Suprapubic skin (tissue), 4 donors: ENCODE measurements around the gene PHGDH. TPM values are rescaled to one million over a fixed set of nuclear protein-coding genes. Genes with fewer than 3 reads are reported as not detected.

Experiments used
- DNase-seq, 2 donors: peaks; one replicate each; pipeline ENCODE4 v3.0.0-alpha.2; 2019; ENCODE audit warnings: low spot score in 2 of 2
- H3K27ac ChIP-seq: fragments of 200-600 bp; sonication (generic); one replicate; pipeline ENCODE4 v1.5.1; 2019
- H3K27me3 ChIP-seq: fragments of 200-600 bp; sonication (generic); one replicate; pipeline ENCODE4 v1.5.1; 2019
- H3K36me3 ChIP-seq: fragments of 200-600 bp; sonication (generic); one replicate; pipeline ENCODE4 v1.5.1; 2019
- H3K4me1 ChIP-seq: fragments of 200-600 bp; sonication (generic); one replicate; pipeline ENCODE4 v1.5.1; 2019
- H3K4me3 ChIP-seq: fragments of 200-600 bp; sonication (generic); one replicate; pipeline ENCODE4 v1.5.1; 2019; ENCODE audit warnings: mild to moderate bottlenecking
- H3K9me3 ChIP-seq: fragments of 200-600 bp; sonication (generic); one replicate; pipeline ENCODE4 v1.5.1; 2019
- EP300 ChIP-seq: sonication (generic); formaldehyde crosslinking; IDR thresholded peaks from one replicate; pipeline ENCODE4 v1.6.1; 2017; ENCODE audit warnings: antibody characterized with exemption
- POLR2A ChIP-seq, 2 donors: fragments of 450-650 bp; IDR thresholded peaks; one replicate each; pipeline ENCODE4 v1.6.1; 2017; ENCODE audit warnings: antibody characterized with exemption in 2 of 2, mild to moderate bottlenecking in 2 of 2, moderate library complexity in 2 of 2
- POLR2AphosphoS5 ChIP-seq, 3 donors: sonication (generic); formaldehyde crosslinking; IDR thresholded peaks; one replicate each; pipeline ENCODE4 v1.6.1; 2017; ENCODE audit warnings: antibody characterized with exemption in 3 of 3
- WGBS: methylation state at CpG from one replicate; pipeline ENCODE4 v1.1.5; 2018; 5-methylcytosine and 5-hydroxymethylcytosine counted together
- total RNA-seq, 4 donors: library from RNA; depleted of rRNA; stranded (reverse); fragments of >200 nt; gene quantifications; one replicate each; pipeline ENCODE4 v1.1.0, GENCODE V29; 2016
- TF ChIP-seq, protein P1 (sequence below), 2 donors: fragments of 200-600 bp in 1 of 2; fragments of 450-650 bp in 1 of 2; sonication (generic) in 1 of 2; IDR thresholded peaks; one replicate each; pipeline ENCODE4 v1.5.1; 2016 to 2019; ENCODE audit warnings: antibody characterized with exemption in 2 of 2, mild to moderate bottlenecking in 1 of 2, moderate library complexity in 1 of 2

The PHGDH gene
- total RNA-seq, 4 donors from 2014 or later = 81.3 to 130 (median 100.0) TPM

DNA sequence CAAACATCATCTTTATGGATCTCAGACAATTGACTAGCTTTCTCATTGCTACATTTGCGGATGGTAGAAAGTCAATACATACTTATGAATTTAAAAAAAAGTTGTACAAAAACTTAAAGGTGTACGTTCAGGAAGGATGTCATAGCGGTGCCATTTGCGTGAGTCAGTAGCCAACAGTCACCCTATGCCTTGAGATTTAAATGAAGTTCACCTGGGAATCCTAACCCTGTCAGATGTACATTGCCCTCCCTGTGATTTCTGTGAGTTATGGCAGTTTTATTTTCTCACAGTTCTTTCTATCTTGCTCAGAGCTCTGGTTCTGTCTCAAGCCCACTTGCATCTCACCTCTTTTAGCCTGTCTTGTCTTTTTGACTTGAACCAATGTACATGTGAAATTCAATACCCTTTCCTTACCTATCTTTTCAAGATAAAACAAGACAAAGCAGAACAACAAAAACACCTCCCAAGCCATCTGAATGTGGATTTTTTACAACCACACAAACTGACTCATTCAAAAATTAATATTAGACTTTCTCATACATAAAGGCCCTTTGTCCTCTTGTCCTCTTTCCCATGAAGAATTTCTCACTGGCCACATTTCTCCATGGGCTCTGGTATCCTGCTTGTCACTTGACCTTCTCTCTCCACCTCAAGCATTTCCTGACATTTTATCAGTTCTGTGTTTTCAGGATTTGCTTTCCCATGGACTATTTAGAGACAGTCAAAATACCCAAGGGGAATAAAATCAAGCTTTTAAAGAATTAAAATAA, 38.4 kb upstream of the PHGDH start:
- Histone ChIP-seq H3K27me3 (no peaks in the 10 kb centered on the region), H3K4me1 (peaks cover 21% of the 10 kb centered on the region), H3K36me3 (no peaks in the 10 kb centered on the region), H3K4me3 (no peak overlapping the region), H3K9me3 (no peaks in the 10 kb centered on the region), H3K27ac (no peak overlapping the region)
- DNase-seq = no peak
- WGBS = 90% methylated on average over 4 of the region's 4 CpGs
- no peak for TF ChIP-seq POLR2A (IDR thresholded peaks at IDR 0.05)
- no peak for TF ChIP-seq EP300
- TF ChIP-seq, protein P1, sequence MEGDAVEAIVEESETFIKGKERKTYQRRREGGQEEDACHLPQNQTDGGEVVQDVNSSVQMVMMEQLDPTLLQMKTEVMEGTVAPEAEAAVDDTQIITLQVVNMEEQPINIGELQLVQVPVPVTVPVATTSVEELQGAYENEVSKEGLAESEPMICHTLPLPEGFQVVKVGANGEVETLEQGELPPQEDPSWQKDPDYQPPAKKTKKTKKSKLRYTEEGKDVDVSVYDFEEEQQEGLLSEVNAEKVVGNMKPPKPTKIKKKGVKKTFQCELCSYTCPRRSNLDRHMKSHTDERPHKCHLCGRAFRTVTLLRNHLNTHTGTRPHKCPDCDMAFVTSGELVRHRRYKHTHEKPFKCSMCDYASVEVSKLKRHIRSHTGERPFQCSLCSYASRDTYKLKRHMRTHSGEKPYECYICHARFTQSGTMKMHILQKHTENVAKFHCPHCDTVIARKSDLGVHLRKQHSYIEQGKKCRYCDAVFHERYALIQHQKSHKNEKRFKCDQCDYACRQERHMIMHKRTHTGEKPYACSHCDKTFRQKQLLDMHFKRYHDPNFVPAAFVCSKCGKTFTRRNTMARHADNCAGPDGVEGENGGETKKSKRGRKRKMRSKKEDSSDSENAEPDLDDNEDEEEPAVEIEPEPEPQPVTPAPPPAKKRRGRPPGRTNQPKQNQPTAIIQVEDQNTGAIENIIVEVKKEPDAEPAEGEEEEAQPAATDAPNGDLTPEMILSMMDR (IDR thresholded peaks at IDR 0.05) = no peak
- no peak for TF ChIP-seq POLR2AphosphoS5 (IDR thresholded peaks at IDR 0.05)

DNA sequence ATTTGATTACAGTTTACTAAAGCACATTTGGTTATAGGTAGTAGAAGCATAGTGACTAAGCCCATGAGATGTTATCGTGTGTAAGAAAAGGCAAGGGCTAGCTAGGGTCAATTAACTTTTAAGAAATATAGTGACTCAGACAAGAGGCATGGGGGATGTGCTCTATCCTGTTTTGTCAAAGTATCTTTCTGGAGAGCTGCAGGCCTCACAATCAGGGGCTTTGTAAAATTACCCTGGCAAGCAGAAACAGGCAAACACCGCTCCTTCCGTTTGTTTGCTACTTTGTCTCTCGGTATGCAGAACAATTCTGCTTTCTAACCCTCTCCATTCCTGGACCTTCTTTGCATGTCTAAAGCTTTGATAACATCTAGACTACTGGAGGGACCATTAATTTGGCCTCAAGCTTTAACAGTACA, 37.6 kb upstream of the PHGDH start:
- no peaks in the 10 kb centered on the region for H3K27me3 ChIP-seq
- 54% methylated on average over 4 of the region's 4 CpGs for WGBS
- peak overlapping the region; percentile 15 for H3K27ac ChIP-seq
- TF ChIP-seq POLR2A (IDR thresholded peaks at IDR 0.05) (no peak), EP300 (no peak), POLR2AphosphoS5 (IDR thresholded peaks at IDR 0.05) (no peak)
- TF ChIP-seq, protein P1 (IDR thresholded peaks at IDR 0.05) = no peak
- H3K4me1 ChIP-seq = peaks cover 21% of the 10 kb centered on the region
- H3K9me3 ChIP-seq = no peaks in the 10 kb centered on the region
- H3K36me3 ChIP-seq = no peaks in the 10 kb centered on the region
- no peak for DNase-seq
- no peak overlapping the region for H3K4me3 ChIP-seq

DNA sequence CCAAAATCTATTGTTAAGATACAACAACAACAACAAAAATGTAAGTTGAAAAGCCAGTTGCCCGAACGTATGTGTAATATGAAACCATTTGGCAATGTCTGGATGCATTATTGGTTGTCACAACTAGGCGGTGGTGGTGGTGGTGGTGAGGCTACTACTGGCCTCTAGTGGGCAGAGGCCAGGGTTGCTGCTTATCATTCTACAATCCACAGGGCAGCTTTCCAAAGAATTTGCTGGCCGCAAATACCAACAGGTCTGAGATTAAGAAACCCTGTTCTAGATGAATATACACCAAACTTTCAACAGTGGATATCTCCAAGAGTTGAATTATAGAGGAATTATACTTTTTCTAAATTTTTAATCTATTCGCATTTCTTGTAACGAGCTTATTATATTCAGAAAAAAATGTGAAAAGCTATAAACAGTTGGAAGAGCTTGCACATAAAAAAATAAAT, 36.9 kb upstream of the PHGDH start:
- 53% methylated on average over 5 of the region's 6 CpGs for WGBS
- Histone ChIP-seq H3K27me3 (no peaks in the 10 kb centered on the region), H3K27ac (peak overlapping the region; percentile 53), H3K4me3 (peak overlapping the region; percentile 33), H3K36me3 (no peaks in the 10 kb centered on the region), H3K9me3 (no peaks in the 10 kb centered on the region), H3K4me1 (peaks cover 21% of the 10 kb centered on the region)
- TF ChIP-seq EP300 = no peak
- TF ChIP-seq, protein P1 (IDR thresholded peaks at IDR 0.05) = no peak
- peak in 1 of 2 donors; percentile 72 for DNase-seq

DNA sequence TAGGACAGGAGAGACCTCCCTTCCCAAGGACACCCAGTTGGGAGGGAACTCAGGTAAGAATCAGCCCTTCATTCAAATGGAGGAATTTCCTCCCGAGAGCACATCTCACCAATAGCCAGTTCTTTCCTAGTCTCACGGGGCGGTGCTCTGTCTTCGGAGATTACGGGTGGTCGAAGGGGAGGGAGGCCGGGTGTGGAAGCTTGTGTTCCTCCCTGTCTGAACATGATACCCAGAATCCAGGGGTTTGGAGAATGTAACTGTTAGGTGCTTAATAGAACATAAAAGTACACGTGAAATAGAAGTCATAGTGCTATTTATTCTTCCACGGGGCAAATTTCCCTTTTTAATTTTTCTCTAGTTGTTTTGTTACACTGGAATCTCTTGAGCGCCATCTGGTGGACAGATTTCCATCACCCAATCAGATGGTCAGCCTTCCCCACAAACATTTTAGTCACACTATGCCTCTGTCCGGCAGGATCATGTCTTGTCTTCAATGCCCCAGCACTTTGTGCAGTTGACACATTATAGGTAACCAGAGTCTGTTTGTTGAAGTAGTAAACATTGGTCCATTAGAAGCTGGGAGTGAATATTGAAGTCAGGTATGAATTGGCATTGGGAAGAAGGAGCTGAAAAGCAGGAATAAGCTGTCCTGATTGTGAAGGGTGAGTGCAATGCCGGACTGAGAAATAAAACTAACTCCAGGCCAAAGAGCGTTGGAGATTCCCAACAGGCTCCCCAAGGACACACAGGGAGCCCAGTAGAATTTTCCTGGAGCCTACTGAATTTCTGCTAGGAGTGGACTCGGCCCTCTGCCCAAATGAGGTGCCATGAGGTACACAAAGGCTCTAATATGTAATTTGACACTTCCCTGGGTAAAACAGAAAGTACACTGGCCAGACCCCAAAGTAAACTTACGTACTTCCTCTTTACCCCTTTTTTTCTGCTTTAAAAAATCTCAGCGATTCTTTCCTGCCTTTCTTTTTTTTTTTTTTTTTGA, 36.1 kb upstream of the PHGDH start:
- peak; percentile 89 to 93 for DNase-seq
- Histone ChIP-seq H3K36me3 (no peaks in the 10 kb centered on the region), H3K9me3 (no peaks in the 10 kb centered on the region), H3K27me3 (no peaks in the 10 kb centered on the region), H3K27ac (peak overlapping the region; percentile 53), H3K4me3 (peak overlapping the region; percentile 33), H3K4me1 (peaks cover 21% of the 10 kb centered on the region)
- WGBS = 19% methylated on average over 16 of the region's 16 CpGs
- no peak for TF ChIP-seq EP300
- no peak for TF ChIP-seq POLR2A (IDR thresholded peaks at IDR 0.05)
- no peak for TF ChIP-seq POLR2AphosphoS5 (IDR thresholded peaks at IDR 0.05)
- TF ChIP-seq, protein P1 (IDR thresholded peaks at IDR 0.05) = peak; percentile 53 to 79
